ENCODE results near the gene PDZRN4. TPM values are rescaled to one million over a fixed set of nuclear protein-coding genes. Genes with fewer than 3 reads are reported as not detected.

The PDZRN4 gene
- total and polyA plus RNA-seq, 9 donors, result 1.5 to 11.0 (median 4.1) TPM

DNA sequence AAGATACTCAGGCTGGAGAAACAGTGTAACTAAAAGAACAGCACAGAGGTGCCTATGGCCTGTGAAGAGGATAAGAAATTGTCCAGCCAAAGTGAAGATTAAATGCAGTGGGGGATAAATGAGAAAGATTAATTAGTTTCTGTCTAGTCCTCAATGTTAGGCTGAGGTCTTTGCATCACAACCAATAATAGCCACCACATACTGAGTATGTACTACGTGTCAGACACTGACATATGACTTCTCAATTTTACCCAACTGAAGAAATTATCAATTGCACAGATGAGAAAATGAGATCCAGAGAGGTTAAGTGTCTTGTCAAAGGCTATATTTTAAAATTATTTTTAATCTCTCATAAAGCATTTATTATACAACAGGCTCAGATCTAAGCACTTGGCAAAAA is 285.9 kb downstream of the PDZRN4 start:
- H3K4me1 ChIP-seq (ENCODE audit: insufficient read depth), result no peaks in the 10 kb centered on the region
- TF ChIP-seq POLR2A (IDR thresholded peaks at IDR 0.05), result no peak
- no peak for TF ChIP-seq CTCF (IDR thresholded peaks at IDR 0.05)
- no peak for TF ChIP-seq EP300 (IDR thresholded peaks at IDR 0.05)
- intact Hi-C loops (cut with DNase I), result no loop called here

DNA sequence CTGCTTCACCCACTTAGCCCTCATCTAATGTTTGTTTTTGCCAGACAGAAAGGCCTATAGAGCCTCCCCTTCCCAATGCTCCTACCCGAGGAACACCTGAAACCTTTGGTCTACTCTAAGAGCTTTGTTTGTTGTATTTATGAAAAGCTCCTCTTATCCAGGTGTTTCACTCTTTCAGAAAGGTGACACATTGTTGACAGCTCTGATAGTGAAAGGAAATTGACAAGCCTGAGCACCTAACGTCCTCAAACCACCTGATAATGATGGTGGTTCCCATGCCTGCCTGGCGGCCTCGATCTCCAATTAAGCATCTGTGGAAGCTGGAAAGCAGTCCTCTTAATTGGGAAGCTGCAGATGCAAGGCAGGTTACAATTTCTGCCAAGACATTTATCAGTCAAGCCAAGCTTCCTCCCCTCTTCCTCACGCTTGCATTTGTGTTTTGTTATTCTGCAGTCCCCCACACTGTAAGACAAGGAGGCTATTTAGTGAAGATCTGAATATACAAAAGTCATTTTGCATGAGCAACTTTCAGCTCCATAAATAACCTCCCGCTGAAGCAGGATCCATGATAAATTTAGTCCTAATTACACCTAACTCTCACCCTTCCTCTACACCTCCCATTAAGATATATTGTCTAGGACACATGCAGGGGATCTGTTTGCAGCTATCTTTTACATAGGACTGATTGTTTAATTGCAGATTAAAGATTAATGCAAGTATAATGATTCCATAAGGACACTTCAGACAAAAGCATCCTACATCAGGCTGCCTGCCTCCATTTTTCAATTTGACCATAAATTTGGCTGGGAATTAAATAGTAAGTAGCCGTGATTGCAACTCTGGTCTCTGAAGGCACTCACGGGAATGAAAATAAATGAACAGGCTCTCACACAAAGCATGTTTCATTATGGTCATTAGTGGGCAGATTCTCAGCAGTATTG is 288.6 kb downstream of the PDZRN4 start:
- Histone ChIP-seq H3K9me3 (no peaks in the 10 kb centered on the region), H3K27ac (no peak overlapping the region), H3K4me1 (ENCODE audit: insufficient read depth) (no peaks in the 10 kb centered on the region), H3K27me3 (no peaks in the 10 kb centered on the region), H3K4me3 (no peak overlapping the region), H3K36me3 (no peaks in the 10 kb centered on the region)
- DNase-seq, result no peak
- 48 to 59% (median 54%) methylated on average over 8 of the region's 8 CpGs for WGBS, 3 donors
- no peak for TF ChIP-seq CTCF (IDR thresholded peaks at IDR 0.05)
- no peak for TF ChIP-seq EP300 (IDR thresholded peaks at IDR 0.05)
- no peak for TF ChIP-seq POLR2A (IDR thresholded peaks at IDR 0.05)
- intact Hi-C loops (cut with DNase I), result no loop called here

More for the DNA sequence above, 285.9 kb downstream of the PDZRN4 start:
- WGBS, 3 donors, result 88 to 95% (median 89%) methylated on average over 1 of the region's 1 CpG
- Histone ChIP-seq H3K4me3 (no peak overlapping the region), H3K36me3 (no peaks in the 10 kb centered on the region), H3K27me3 (no peaks in the 10 kb centered on the region), H3K9me3 (no peaks in the 10 kb centered on the region), H3K27ac (no peak overlapping the region)
- no peak for DNase-seq

- no peaks in the 10 kb centered on the region for H3K4me1 ChIP-seq (ENCODE audit: insufficient read depth)
- no peak for DNase-seq
- no peak overlapping the region for H3K27ac ChIP-seq
- intact Hi-C loops (cut with DNase I), result no loop called here
- H3K27me3 ChIP-seq, result no peaks in the 10 kb centered on the region
- no peak overlapping the region for H3K4me3 ChIP-seq
- WGBS, 3 donors, result 83 to 94% (median 87%) methylated on average over 2 of the region's 2 CpGs
- no peak for TF ChIP-seq CTCF (IDR thresholded peaks at IDR 0.05)
- TF ChIP-seq EP300 (IDR thresholded peaks at IDR 0.05), result no peak
- no peak for TF ChIP-seq POLR2A (IDR thresholded peaks at IDR 0.05)
- H3K9me3 ChIP-seq, result no peaks in the 10 kb centered on the region
- H3K36me3 ChIP-seq, result no peaks in the 10 kb centered on the region
Observed at GRCh38 chr12:41479426-41479825, 291.3 kb downstream of the PDZRN4 start.

- WGBS, 3 donors, result 82 to 85% (median 84%) methylated on average over 5 of the region's 5 CpGs
- H3K4me3 ChIP-seq, result no peak overlapping the region
- no peak for DNase-seq
- no peak overlapping the region for H3K27ac ChIP-seq
- no peaks in the 10 kb centered on the region for H3K4me1 ChIP-seq (ENCODE audit: insufficient read depth)
- H3K36me3 ChIP-seq, result no peaks in the 10 kb centered on the region
- H3K9me3 ChIP-seq, result no peaks in the 10 kb centered on the region
- intact Hi-C loops (cut with DNase I), result no loop called here
- H3K27me3 ChIP-seq, result no peaks in the 10 kb centered on the region
- TF ChIP-seq POLR2A (IDR thresholded peaks at IDR 0.05), result no peak
- TF ChIP-seq EP300 (IDR thresholded peaks at IDR 0.05), result no peak
- TF ChIP-seq CTCF (IDR thresholded peaks at IDR 0.05), result no peak
Observed at GRCh38 chr12:41485203-41485602, 297.1 kb downstream of the PDZRN4 start.

All from ovary (tissue), 9 donors.